SK-N-SH treated with all-trans-retinoic acid at 6 μM for 48 hours (cell line): ENCODE measurements around the gene APBA2.

Experiments
- ARNTL ChIP-seq: fragments of 450-650 bp; formaldehyde crosslinking; IDR thresholded peaks from 2 replicates; pipeline ENCODE4 v1.5.0; 2020; ENCODE audit warnings: low read depth, mild to moderate bottlenecking, moderate library complexity, borderline replicate concordance
- GLIS3 ChIP-seq: fragments of 250-450 bp; sonication (Bioruptor Pico); IDR thresholded peaks from 2 replicates; pipeline ENCODE4 v1.5.0; 2020; ENCODE audit warnings: mild to moderate bottlenecking, moderate library complexity
- ISL1 ChIP-seq: fragments of 250-450 bp; sonication (Bioruptor Pico); IDR thresholded peaks from 2 replicates; pipeline ENCODE4 v2.1.2; 2022; ENCODE audit warnings: mild to moderate bottlenecking, moderate library complexity
- OSR1 ChIP-seq: fragments of 250-450 bp; sonication (Bioruptor Pico); IDR thresholded peaks from 2 replicates; pipeline ENCODE4 v1.8.0; 2022; ENCODE audit warnings: moderate library complexity, mild to moderate bottlenecking, inconsistent platforms
- PPARA ChIP-seq: fragments of 250-450 bp; sonication (Bioruptor Pico); IDR thresholded peaks from 2 replicates; pipeline ENCODE4 v1.5.0; 2020; ENCODE audit warnings: mild to moderate bottlenecking, borderline replicate concordance
- SNAI2 ChIP-seq: fragments of 250-450 bp; sonication (Bioruptor Pico); IDR thresholded peaks from 2 replicates; pipeline ENCODE4 v1.5.0; 2020; ENCODE audit warnings: mild to moderate bottlenecking, moderate library complexity
- ZFP30 ChIP-seq: fragments of 450-650 bp; formaldehyde crosslinking; IDR thresholded peaks from 2 replicates; pipeline ENCODE4 v1.5.0; 2022; ENCODE audit warnings: mild to moderate bottlenecking, moderate library complexity
- TF ChIP-seq, protein P1 (sequence below): fragments of 250-450 bp; sonication (Bioruptor Pico); IDR thresholded peaks from 2 replicates; pipeline ENCODE4 v1.8.0; 2021; ENCODE audit warnings: low read depth, mild to moderate bottlenecking, moderate library complexity, borderline replicate concordance
- TF ChIP-seq, protein P2 (sequence below): fragments of 250-450 bp; sonication (Bioruptor Pico); IDR thresholded peaks from 2 replicates; pipeline ENCODE4 v1.8.0; 2020; ENCODE audit warnings: mild to moderate bottlenecking, moderate library complexity, borderline replicate concordance
- TF ChIP-seq, protein P3 (sequence below): fragments of 250-450 bp; sonication (Bioruptor Pico); IDR thresholded peaks from 2 replicates; pipeline ENCODE4 v1.5.1; 2021; ENCODE audit warnings: mild to moderate bottlenecking, moderate library complexity

DNA sequence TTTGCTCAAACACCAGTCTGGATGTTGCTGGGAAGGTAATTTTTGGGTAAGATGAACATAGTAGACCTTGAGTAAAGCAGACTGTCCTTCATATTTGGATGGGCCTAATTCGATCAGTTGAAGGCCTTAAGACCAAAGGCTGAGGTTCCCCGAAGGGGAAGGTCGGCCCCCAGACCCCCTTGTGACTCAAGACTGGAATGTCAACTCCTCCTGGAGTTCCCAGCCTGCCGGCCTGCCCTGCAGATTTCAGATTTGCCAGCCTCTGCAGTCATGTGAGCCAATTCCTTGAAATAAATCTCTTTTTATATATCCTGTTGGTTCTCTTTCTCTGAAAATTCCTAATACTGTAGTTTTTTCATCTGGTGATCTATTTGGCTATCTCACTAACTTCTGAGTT lies 146.5 kb downstream of the APBA2 start:
- TF ChIP-seq, protein P1, sequence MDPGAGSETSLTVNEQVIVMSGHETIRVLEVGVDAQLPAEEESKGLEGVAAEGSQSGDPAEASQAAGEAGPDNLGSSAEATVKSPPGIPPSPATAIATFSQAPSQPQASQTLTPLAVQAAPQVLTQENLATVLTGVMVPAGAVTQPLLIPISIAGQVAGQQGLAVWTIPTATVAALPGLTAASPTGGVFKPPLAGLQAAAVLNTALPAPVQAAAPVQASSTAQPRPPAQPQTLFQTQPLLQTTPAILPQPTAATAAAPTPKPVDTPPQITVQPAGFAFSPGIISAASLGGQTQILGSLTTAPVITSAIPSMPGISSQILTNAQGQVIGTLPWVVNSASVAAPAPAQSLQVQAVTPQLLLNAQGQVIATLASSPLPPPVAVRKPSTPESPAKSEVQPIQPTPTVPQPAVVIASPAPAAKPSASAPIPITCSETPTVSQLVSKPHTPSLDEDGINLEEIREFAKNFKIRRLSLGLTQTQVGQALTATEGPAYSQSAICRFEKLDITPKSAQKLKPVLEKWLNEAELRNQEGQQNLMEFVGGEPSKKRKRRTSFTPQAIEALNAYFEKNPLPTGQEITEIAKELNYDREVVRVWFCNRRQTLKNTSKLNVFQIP (CRISPR knock-in tag), result no peak
- TF ChIP-seq PPARA (CRISPR knock-in tag) (no peak), ARNTL (CRISPR knock-in tag) (no peak), OSR1 (CRISPR knock-in tag) (no peak), ZFP30 (CRISPR knock-in tag) (no peak), ISL1 (no peak), SNAI2 (CRISPR knock-in tag) (no peak), GLIS3 (no peak)
- TF ChIP-seq, protein P2, sequence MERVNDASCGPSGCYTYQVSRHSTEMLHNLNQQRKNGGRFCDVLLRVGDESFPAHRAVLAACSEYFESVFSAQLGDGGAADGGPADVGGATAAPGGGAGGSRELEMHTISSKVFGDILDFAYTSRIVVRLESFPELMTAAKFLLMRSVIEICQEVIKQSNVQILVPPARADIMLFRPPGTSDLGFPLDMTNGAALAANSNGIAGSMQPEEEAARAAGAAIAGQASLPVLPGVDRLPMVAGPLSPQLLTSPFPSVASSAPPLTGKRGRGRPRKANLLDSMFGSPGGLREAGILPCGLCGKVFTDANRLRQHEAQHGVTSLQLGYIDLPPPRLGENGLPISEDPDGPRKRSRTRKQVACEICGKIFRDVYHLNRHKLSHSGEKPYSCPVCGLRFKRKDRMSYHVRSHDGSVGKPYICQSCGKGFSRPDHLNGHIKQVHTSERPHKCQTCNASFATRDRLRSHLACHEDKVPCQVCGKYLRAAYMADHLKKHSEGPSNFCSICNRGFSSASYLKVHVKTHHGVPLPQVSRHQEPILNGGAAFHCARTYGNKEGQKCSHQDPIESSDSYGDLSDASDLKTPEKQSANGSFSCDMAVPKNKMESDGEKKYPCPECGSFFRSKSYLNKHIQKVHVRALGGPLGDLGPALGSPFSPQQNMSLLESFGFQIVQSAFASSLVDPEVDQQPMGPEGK (CRISPR knock-in tag), result no peak
- TF ChIP-seq, protein P3, sequence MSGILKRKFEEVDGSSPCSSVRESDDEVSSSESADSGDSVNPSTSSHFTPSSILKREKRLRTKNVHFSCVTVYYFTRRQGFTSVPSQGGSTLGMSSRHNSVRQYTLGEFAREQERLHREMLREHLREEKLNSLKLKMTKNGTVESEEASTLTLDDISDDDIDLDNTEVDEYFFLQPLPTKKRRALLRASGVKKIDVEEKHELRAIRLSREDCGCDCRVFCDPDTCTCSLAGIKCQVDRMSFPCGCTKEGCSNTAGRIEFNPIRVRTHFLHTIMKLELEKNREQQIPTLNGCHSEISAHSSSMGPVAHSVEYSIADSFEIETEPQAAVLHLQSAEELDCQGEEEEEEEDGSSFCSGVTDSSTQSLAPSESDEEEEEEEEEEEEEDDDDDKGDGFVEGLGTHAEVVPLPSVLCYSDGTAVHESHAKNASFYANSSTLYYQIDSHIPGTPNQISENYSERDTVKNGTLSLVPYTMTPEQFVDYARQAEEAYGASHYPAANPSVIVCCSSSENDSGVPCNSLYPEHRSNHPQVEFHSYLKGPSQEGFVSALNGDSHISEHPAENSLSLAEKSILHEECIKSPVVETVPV (CRISPR knock-in tag), result no peak
